Spinal cord (tissue), 10 donors: ENCODE data around the gene BCAR3. TPM values are rescaled to one million over a fixed set of nuclear protein-coding genes. Genes with fewer than 3 reads are reported as not detected.
A peak's percentile ranks its signal among the peaks of the same experiment; 100 is the strongest.

ENCODE experiments used
- DNase-seq, 6 donors: peaks; one replicate each; pipeline versions ENCODE4 v3.0.0 to v3.0.0-alpha.2; 2013 to 2015; ENCODE audit warnings: low spot score in 6 of 6, low read depth in 4 of 6
- H3K27ac ChIP-seq: one replicate; pipeline ENCODE4 v1.5.1; 2013; ENCODE audit warnings: low read depth, low read length, control low read depth
- H3K27me3 ChIP-seq: one replicate; pipeline ENCODE4 v1.6.1; 2013; ENCODE audit warnings: low read length; ENCODE audit not compliant: control insufficient read depth, insufficient read depth
- H3K36me3 ChIP-seq: one replicate; pipeline ENCODE4 v1.6.1; 2013; ENCODE audit warnings: low read length; ENCODE audit not compliant: control insufficient read depth, insufficient read depth
- H3K4me1 ChIP-seq: one replicate; pipeline ENCODE4 v1.6.1; 2013; ENCODE audit warnings: low read length; ENCODE audit not compliant: control insufficient read depth, insufficient read depth
- H3K4me3 ChIP-seq: one replicate; pipeline ENCODE4 v1.5.1; 2013; ENCODE audit warnings: low read depth, low read length, control low read depth
- H3K9me3 ChIP-seq: one replicate; pipeline ENCODE4 v1.6.1; 2013; ENCODE audit warnings: low read length; ENCODE audit not compliant: control insufficient read depth, insufficient read depth
- WGBS: methylation state at CpG from one replicate; pipeline ENCODE4 v1.1.5; 2013; ENCODE audit warnings: missing lambda C conversion rate; ENCODE audit not compliant: insufficient coverage; 5-methylcytosine and 5-hydroxymethylcytosine counted together
- polyA plus RNA-seq, 2 donors: library from polyadenylated mRNA; unstranded; fragments of 120-200 nt; gene quantifications; one replicate each; pipeline ENCODE4 v1.2.1, GENCODE V29; 2013; ENCODE audit not compliant: insufficient read length in 2 of 2
- total RNA-seq, 2 donors: library from RNA; depleted of rRNA in 1 of 2; stranded (reverse); fragments of 120-200 nt in 1 of 2; fragments of >200 nt in 1 of 2; gene quantifications; one replicate each; pipeline versions ENCODE4 v1.2.3 to v1.2.4, GENCODE V29; 2013 to 2014
- donor health status: healthy.

BCAR3 gene
- total and polyA plus RNA-seq, 4 donors, result 10.4 to 16.7 (median 14.3) TPM

GRCh38 chr1:93532780-93533378, 148.8 kb downstream of the BCAR3 start:
- H3K27ac ChIP-seq, result no peak overlapping the region
- H3K4me3 ChIP-seq, result no peak overlapping the region
- H3K27me3 ChIP-seq, result no peaks in the 10 kb centered on the region
- no peak for DNase-seq
- WGBS, result 100% methylated on average over 1 of the region's 3 CpGs
- no peaks in the 10 kb centered on the region for H3K36me3 ChIP-seq
- no peaks in the 10 kb centered on the region for H3K4me1 ChIP-seq
- H3K9me3 ChIP-seq, result no peaks in the 10 kb centered on the region

DNA sequence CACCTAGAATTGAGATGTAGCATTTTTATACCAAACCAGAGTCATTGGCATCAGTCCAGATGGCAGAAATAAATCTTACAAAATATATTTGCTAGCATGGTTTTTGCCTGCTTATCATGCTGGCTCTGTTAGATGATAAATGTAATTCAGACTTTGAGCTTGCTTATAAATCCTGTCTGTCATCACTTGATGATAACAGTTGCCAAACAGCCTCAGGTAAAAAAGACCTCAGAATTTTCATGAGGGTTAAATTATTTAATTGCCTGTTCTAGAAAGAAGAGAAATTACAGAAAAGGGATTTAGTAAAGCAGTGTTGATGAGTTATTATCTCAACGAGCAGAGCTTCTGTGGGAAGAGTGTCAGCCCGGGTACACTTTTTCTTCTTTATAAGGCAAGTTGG, 150.4 kb downstream of the BCAR3 start:
- Histone ChIP-seq H3K36me3 (no peaks in the 10 kb centered on the region), H3K27me3 (no peaks in the 10 kb centered on the region), H3K4me3 (no peak overlapping the region), H3K4me1 (no peaks in the 10 kb centered on the region), H3K9me3 (no peaks in the 10 kb centered on the region), H3K27ac (no peak overlapping the region)
- peak in 1 of 6 donors; percentile 27 for DNase-seq
- 59% methylated on average over 2 of the region's 2 CpGs for WGBS

- no peak overlapping the region for H3K4me3 ChIP-seq
- H3K4me1 ChIP-seq, result no peaks in the 10 kb centered on the region
- no peak overlapping the region for H3K27ac ChIP-seq
- WGBS, result no CpG with 5 or more reads among the region's 1 CpG
- DNase-seq, result no peak
- no peaks in the 10 kb centered on the region for H3K36me3 ChIP-seq
- no peaks in the 10 kb centered on the region for H3K27me3 ChIP-seq
- H3K9me3 ChIP-seq, result no peaks in the 10 kb centered on the region
Observed at GRCh38 chr1:93528412-93528811, 153.2 kb downstream of the BCAR3 start.

DNA sequence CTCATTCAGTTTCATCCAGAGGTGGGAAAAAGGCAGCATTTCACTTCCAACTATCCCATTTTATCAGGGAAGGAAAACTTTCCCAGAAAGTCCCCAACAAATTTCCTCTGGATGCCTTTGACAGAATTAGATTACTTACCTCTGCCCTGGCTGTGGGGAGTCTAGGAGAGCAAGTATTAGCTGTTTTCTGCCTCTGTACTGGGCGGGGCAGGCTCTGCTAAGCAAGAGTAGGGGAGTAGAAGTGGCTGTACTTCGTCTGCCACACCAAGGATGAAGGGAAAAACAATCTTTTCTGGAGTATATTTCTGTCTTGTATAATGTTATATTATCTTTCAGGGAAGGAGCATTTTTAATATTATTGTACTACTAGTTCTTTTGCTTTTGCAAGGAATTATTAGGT, 155.2 kb downstream of the BCAR3 start:
- Histone ChIP-seq H3K4me1 (no peaks in the 10 kb centered on the region), H3K27me3 (no peaks in the 10 kb centered on the region), H3K36me3 (no peaks in the 10 kb centered on the region), H3K27ac (no peak overlapping the region), H3K9me3 (no peaks in the 10 kb centered on the region), H3K4me3 (no peak overlapping the region)
- no peak for DNase-seq
- no CpG with 5 or more reads among the region's 2 CpGs for WGBS

DNA sequence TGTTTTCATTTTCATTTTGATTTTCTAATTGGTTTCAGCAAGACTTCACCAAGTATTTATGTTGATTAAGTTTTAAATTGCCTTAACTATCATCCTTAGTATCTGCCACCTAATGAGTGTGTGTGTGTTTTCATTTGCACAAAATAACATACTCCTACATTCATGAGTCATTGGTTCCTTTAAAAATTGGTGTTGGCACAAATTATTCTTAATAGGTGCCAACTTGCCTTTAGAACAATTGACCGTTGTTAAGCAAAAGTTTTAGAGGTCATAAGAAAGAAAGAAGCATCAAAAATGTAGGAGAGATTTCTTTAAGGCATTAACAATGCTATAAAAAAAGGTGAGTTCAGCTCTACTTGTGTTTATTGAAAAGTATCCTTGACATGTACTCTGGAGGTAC, 156.2 kb downstream of the BCAR3 start:
- Histone ChIP-seq H3K27ac (no peak overlapping the region), H3K27me3 (no peaks in the 10 kb centered on the region), H3K9me3 (no peaks in the 10 kb centered on the region), H3K4me1 (no peaks in the 10 kb centered on the region), H3K36me3 (no peaks in the 10 kb centered on the region), H3K4me3 (no peak overlapping the region)
- WGBS, result 56% methylated on average over 1 of the region's 1 CpG
- DNase-seq, result no peak

DNA sequence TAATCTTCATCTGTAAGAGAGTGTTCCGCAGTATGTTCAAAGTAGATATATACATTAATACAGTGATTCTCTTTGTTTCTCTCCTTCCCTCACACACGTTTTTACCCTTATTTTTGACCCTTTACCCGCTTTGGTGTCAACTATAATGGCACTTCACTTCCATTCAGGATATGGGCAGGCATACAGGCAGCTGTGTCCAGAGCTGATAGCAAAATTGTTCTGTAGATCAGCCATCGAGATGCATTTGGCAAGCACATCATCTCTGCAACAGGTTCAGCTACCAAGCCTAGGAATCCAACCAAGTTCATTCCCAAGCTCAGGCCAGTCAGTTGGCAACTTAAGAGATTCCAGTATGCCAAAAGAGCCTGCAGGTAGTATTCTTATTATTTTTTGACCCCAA, 158.9 kb downstream of the BCAR3 start:
- Histone ChIP-seq H3K4me3 (no peak overlapping the region), H3K27ac (no peak overlapping the region), H3K9me3 (peaks cover 1% of the 10 kb centered on the region), H3K4me1 (no peaks in the 10 kb centered on the region), H3K36me3 (no peaks in the 10 kb centered on the region), H3K27me3 (no peaks in the 10 kb centered on the region)
- DNase-seq, result no peak
- whole genome bisulfite sequencing, result 61% methylated on average over 3 of the region's 4 CpGs

- peaks cover 1% of the 10 kb centered on the region for H3K9me3 ChIP-seq
- no peaks in the 10 kb centered on the region for H3K4me1 ChIP-seq
- no peak overlapping the region for H3K27ac ChIP-seq
- DNase-seq, result no peak
- H3K36me3 ChIP-seq, result no peaks in the 10 kb centered on the region
- WGBS, result no CpG with 5 or more reads among the region's 2 CpGs
- H3K4me3 ChIP-seq, result no peak overlapping the region
- no peaks in the 10 kb centered on the region for H3K27me3 ChIP-seq
Observed at GRCh38 chr1:93521618-93522017, 160.0 kb downstream of the BCAR3 start.

- no peaks in the 10 kb centered on the region for H3K27me3 ChIP-seq
- peaks cover 1% of the 10 kb centered on the region for H3K9me3 ChIP-seq
- H3K36me3 ChIP-seq, result no peaks in the 10 kb centered on the region
- H3K27ac ChIP-seq, result no peak overlapping the region
- WGBS, result 100% methylated on average over 1 of the region's 3 CpGs
- H3K4me1 ChIP-seq, result no peaks in the 10 kb centered on the region
- no peak overlapping the region for H3K4me3 ChIP-seq
- no peak for DNase-seq
Observed at GRCh38 chr1:93519199-93519829, 162.3 kb downstream of the BCAR3 start.

GRCh38 chr1:93518516-93518915, 163.1 kb downstream of the BCAR3 start:
- H3K36me3 ChIP-seq, result no peaks in the 10 kb centered on the region
- no peaks in the 10 kb centered on the region for H3K27me3 ChIP-seq
- no peak for DNase-seq
- peaks cover 1% of the 10 kb centered on the region for H3K9me3 ChIP-seq
- H3K27ac ChIP-seq, result no peak overlapping the region
- H3K4me1 ChIP-seq, result no peaks in the 10 kb centered on the region
- H3K4me3 ChIP-seq, result no peak overlapping the region

DNA sequence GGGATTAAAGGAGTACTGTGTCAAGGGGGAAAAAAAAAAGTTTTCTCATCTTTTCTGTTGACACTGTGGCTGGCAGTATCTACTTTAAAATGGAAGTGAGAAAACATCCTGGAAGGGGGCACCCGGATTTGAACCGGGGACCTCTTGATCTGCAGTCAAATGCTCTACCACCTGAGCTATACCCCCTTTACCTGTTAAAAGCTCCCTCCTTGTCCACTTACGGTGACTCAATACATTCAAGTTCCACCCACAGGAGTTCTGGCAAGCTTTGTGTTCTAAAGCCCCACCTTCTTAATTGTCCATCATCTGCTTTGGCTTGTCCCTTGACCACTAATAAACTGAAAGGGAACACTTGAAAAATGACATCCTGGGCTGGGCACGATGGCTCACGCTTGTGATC, 165.5 kb downstream of the BCAR3 start:
- no peaks in the 10 kb centered on the region for H3K4me1 ChIP-seq
- no peak overlapping the region for H3K27ac ChIP-seq
- no peak overlapping the region for H3K4me3 ChIP-seq
- no peaks in the 10 kb centered on the region for H3K36me3 ChIP-seq
- WGBS, result 97% methylated on average over 5 of the region's 5 CpGs
- H3K9me3 ChIP-seq, result peaks cover 1% of the 10 kb centered on the region
- H3K27me3 ChIP-seq, result no peaks in the 10 kb centered on the region
- DNase-seq, result no peak
